NK-92 (cell line): ENCODE data around the gene IFI30.
"Not testable (repeated sequence)": the region's sequence is repeated elsewhere in the genome, so short reads cannot be mapped to it uniquely, and the experiment has no call there.

Experiments
- DNase-seq: peaks from one replicate; lab custom pipeline; 2025; ENCODE audit not compliant: unreplicated experiment; lab: John Stamatoyannopoulos, UW

The IFI30 gene

DNA sequence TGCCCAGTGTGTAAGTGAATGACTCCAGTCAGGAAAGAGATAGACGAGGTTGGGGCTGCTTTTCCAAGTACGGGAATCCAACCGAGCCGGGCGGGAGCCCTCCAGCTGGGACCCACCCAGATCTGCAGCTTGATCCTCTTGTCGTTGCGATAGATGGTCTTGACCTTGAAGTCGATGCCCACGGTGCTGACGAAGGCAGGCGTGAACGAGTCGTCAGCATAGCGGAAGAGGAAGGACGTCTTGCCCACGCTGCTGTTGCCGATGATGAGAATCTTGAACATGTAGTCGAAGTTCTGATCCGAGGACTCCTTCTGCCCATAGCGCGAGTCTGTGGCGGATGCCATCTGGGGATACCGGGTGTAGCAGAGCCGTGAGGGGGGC, 28.8 kb downstream of the IFI30 start:
- DNase-seq, result no peak

DNA sequence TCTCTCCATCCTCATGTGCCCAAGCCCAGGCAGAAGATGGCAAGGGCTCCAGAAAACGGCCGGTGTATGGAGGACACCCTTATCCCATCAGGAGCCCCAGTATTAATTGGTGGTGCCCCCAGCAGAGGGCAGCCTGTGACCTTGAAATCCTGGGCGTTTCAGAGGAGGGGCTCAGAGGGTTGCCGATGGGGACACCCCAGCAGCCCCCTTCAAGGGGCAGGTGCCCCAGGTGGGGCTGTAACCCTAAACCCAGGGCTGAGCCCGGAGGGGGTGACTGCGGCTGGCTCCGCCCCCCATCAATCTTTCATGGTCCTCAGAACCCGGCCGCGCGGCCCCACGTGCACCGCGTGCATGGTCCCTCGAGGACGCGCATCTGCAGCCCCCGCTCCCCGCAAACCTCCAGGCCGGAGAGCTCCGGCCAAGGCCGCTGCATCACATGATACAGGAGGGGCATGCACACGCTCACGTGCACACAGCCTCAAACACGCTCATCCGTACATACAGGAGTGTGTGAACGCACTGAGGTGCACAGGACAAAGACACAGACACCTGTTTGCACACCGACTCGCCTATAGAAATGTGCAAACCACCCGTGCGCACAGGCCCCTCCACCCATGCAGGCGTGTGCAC, 29.3 kb downstream of the IFI30 start:
- no peak for DNase-seq

GRCh38 chr19:18203408-18203862, 29.8 kb downstream of the IFI30 start:
- no peak for DNase-seq

- DNase-seq, result peak; percentile 94
Measured at GRCh38 chr19:18203863-18204393, 30.3 kb downstream of the IFI30 start, which contains the start of gene RAB3A. Gene RAB3A (minus strand): TSS chr19:18204042. CDS start chr19:18202740, 1,302 bp downstream.

- DNase-seq, result no peak
Measured at GRCh38 chr19:18204394-18205199, 31.0 kb downstream of the IFI30 start.

DNA sequence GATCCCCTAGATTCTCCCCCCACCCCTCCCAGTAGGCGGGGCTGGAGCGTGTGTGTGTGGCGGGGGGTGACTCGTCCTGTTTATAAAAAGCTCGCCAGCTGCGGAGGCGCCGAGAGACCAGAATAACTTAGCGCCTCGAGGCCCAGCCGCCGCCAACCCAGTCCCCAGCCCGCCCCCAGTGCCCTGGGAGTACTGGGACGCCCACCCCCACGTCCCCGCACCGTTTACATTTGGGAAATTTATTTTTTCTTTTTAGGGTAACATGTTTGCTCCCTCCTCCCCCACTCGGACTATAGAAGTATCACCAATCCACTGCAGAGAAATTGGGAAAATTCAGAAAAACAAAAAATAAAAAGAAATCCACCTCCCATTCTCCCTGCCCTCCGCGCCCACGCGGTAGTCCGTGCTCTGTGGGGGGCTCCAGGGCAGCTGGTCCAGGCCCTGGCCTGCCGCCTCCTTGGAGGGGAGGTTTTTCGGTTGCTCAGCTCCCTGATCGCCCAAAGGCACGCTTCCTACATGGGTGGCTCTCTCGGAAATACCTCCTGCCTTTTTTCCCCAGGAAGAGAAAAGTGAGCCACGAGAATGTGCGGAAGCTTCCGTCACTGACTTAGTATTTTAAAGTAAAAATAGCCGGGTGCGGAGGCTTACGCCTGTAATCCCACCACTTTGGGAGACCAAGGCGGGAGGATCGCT, 31.7 kb downstream of the IFI30 start:
- no peak for DNase-seq

- DNase-seq, result no peak
Measured at GRCh38 chr19:18206018-18206417, 32.4 kb downstream of the IFI30 start.

DNA sequence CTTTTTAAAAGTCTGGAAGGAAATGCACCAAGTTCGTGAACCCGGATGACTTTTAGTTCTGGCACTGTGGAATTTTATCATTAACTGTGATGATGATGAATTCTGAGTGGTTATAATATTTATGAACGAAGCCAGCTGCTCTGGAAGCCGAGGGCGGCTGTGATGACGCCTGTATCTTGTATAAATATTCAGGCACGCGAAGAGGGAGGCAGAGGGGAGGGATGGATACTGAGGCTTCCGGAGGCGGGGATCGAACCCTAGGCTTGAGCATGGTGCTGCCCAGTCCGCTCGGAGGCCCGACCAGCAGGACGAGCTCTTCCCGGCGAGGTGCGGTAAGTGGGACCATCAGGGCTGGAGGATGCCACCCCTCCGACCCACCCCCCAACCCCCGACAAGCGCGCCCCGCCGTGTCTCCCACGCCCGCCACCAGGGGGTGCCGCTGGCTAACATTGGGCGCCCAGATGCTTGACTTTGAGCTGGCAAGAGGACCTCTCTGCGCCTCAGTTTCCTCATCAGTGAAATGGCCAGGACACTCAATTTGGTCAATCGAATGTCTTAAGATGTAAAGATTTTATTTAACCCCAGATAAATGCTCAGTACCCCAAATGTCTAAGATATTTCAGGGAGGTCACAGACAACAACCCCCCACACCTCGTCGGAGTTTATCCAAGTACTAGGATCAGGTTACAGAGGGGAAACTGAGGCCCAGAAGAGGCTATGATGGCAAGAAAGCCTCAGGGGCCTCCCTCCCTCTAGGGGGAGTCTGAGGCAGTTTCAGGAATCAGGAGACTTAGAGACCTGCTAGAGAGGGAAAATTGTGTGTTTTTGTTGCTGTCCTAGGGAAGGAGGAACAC, 34.7 kb downstream of the IFI30 start:
- DNase-seq, result no peak

DNA sequence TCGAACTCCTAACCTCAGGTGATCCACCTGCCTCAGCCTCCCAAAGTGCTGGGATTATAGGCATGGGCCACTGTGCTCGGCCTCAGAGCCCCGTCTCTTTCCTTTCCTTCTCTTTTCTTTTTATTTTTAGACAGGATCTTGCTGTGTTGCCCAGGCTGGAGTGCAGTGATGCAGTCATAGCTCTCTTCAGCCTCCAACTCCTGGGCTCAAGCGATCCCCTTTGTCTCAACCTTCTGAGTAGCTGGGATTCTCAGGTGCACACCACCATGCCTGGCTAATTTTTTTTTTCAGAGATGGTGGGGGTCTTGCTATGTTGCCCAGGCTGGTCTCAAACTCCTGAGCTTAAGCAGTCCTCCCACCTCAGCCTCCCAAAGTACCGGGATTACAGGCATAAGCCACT, 36.3 kb downstream of the IFI30 start:
- not testable (repeated sequence) for DNase-seq

DNA sequence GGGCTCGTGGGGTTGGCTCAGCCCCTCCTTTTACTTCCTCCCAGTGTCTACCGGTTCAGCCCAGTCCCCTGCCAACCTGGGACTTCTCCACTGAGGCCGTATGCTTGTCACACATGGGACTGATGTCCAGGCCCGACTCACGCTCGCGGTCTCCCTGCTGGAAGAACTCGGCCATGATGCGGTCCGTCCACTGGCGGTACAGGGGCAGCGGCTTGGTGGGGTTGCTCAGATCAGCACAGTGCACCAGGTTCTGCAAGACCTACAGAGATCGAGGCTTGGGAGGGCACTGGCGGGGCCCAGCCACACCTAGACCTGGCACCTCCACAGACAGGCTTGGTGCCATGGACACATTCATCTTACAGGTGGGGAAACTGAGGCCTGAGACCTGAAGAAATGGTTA, 38.1 kb downstream of the IFI30 start:
- DNase-seq, result no peak

DNA sequence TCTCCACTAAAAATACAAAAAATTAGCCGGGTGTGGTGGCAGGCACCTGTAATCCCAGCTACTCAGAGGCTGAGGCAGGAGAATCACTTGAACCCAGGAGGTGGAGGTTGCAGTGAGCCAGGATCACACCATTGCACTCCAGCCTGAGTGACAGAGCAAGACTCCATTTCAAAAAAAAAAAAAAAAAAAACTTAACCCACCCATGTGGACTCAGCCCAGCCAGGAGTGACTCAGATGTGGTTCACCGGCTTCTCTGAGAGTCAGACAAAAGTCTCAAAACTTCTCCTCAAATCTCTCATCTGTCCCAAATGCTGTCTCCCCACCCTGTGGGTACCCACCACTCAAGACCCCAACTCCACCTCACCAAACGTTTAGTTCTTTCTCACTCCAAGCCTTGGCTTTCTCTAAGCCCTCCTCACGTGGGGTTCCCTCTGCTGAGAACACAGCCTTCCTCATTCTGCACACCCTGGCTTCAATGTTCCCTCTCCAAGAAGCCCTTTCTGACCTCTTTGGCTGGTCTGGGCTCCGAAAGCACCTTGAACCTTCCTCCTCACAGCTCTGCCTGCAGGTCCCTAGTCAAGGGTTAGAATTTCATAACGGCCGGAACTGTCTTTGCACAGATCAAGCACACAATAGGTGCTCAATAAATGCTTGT, 41.3 kb downstream of the IFI30 start:
- DNase-seq, result no peak

DNA sequence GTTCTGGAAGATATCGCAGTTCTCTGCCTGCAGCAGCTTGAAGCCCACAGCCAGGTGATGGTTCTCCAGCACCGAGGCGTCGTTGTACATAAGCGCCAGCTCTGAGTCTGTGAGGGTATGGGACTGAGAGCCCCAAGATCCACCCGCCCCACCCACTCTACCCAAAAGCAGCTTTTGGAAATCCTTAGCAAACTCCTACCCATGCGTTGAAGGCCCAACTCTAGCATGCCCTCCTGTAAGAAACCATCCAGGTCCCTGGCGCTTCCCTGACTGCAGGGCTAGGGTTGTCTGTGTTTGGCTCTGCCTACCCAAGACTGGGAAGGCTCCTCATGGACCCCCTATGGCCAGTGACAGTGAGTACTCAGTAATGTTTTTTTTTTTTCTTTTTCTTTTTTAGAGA, 43.2 kb downstream of the IFI30 start:
- DNase-seq, result no peak

- no peak for DNase-seq
Measured at GRCh38 chr19:18218159-18218558, 44.5 kb downstream of the IFI30 start.

GRCh38 chr19:18218600-18218999, 45.0 kb downstream of the IFI30 start:
- DNase-seq, result no peak

DNA sequence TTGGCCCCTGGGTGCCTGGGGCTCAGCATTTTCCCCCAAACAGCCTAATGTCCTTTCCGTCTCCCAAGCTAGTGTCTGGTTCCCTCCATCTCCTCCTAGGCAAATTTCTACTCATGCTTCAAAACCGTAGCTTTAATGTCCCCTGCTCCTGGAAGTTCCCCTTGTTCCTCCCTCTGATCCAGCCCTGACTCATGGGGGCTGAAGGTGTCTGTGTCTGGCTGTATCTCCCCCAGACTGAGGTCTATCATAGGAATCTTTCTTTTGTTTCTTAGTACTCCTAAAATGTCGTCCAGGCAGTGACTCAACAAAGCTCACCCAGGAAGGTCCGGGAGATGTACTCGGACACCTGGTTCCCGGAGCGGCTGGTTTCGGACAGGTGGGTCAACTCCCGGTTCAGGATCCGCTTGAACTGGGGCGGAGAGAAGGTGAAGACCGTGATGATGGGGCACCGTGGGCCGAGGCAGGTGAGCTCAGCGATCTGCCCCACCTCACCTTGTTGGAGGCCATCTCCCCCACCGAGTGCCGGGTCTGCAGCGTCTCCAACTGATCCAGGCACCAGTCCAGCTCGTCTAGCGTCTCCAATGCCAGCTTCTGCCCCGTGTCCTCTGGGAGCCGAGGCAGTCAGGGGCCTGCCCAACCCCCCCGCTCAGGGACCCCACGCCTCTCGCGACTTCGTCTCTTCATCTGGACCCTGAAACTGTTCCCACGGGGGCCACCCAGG, 46.5 kb downstream of the IFI30 start:
- DNase-seq, result no peak

DNA sequence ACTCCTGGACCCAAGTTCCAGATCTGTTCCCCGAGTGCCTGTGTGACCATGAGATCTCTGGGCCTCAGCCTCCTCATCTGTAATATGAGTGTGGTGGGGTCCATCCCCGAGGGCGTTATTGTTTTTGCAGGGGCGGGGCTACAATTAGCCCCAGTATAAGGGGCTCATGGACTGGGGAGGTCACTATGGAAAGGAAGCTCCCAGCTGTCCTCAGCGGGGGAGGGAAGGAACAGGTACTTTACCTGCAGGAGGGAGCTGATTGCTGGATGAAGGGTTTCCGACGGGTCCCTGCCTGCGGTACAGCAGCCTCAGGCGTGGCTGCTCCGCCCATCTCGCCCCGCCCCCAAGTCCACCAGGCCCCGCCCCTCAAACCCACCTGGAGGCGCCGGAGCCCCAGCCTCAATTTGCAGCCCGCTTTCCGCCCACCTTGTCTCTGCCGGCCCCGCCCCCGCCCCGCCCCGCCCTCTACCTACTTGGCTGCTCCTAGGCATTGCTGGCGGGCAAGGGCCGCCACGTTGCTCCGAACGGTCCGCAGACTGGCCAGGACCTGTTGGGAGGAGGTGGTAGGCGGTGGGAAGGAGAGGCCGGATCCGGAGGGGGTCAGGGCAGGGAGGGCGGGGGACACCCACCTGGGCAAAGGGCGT, 47.1 kb downstream of the IFI30 start:
- DNase-seq, result no peak

DNA sequence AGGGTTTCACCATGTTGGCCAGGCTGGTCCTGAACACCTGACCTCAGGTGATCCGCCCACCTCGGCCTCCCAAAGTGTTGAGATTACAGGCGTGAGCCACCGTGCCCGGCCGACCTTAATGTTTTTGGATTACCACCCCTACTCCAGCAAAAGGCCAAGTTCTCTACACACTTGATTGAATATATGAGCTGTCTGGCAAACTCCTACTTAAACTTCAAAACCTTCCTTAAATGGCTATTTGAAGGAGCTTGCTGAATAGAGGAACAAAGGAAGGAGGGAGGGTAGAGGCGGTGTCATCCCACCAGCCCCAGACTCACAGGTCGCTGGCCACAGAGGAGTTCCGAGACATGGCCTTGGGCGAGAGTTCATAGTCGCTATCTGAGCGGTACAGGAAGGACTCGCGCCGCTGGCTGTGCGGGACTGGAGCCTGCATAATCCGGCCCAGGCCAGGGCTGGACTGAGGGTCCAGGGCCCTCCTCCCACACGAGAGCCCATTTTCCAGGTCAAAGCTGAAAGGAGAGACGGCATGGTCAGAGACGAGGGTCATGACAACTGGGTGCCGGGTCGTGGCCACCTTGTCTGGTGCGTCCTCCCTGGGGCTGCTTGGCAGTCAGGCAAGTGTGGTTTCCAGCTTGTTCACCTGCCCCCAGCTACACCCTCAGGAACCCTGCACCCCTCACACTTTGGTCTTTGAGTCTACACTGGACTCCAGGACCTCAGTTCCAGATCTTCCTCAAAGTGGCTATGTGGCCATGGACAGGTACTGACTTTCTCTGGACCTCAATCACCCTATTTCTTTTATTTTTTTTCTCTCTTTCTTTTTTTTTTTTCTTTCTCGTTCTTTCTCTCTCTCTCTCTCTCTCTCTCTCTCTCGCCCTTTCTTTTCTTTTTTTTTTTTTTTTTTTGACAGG, 48.5 kb downstream of the IFI30 start:
- no peak for DNase-seq
